SK-N-SH (cell line): ENCODE results near the gene LINS1. TPM values are rescaled to one million over a fixed set of nuclear protein-coding genes. Genes with fewer than 3 reads are reported as not detected.

ENCODE experiments used
- CTCF ChIA-PET: fragments of 300-600, 350-600 bp; formaldehyde crosslinking; extraction: SDS; loops from one replicate; lab custom pipeline; 2021; lab: Yijun Ruan, JAX
- POLR2A ChIA-PET: fragments of 350-600 bp; sonication (Branson Sonifier 250); formaldehyde crosslinking; extraction: SDS; loops from one replicate; lab custom pipeline; 2020; ENCODE audit warnings: antibody characterized with exemption, inconsistent platforms; lab: Yijun Ruan, JAX
- DNase-seq: peaks from one replicate; pipeline ENCODE4 v3.0.0; 2012
- H2AFZ ChIP-seq: fragments of 200-600 bp; sonication (generic); 2 replicates; pipeline ENCODE4 v1.8.1; 2016; ENCODE audit warnings: antibody characterized with exemption, mild to moderate bottlenecking, low read depth
- H3F3A ChIP-seq: fragments of 200-600 bp; sonication (generic); replicated peaks from 2 replicates; pipeline ENCODE3; 2016; ENCODE audit warnings: antibody characterized with exemption, mild to moderate bottlenecking; ENCODE audit not compliant: insufficient read depth
- H3K27ac ChIP-seq, 2 experiments: fragments of 200-500 bp in 1 of 2; fragments of 200-600 bp in 1 of 2; sonication (Bioruptor generic) in 1 of 2; sonication (generic), shearing (Covaris generic) in 1 of 2; 2 replicates each; pipeline versions ENCODE4 v1.5.1 to v1.6.1; 2014 to 2016; ENCODE audit warnings: low read depth in 2 of 2, inconsistent platforms in 1 of 2, low read length in 1 of 2, mild to moderate bottlenecking in 1 of 2, mixed read lengths in 1 of 2
- H3K27me3 ChIP-seq: fragments of 200-600 bp; sonication (generic), shearing (Covaris generic); 2 replicates; pipeline ENCODE4 v1.6.1; 2016; ENCODE audit warnings: mixed run types; ENCODE audit not compliant: insufficient read depth
- H3K36me3 ChIP-seq, 2 experiments: fragments of 200-500 bp in 1 of 2; fragments of 200-600 bp in 1 of 2; sonication (Bioruptor generic) in 1 of 2; sonication (generic) in 1 of 2; replicated peaks in 1 of 2; 2 replicates each; pipeline versions ENCODE3 to v1.5.1; 2014 to 2016; ENCODE audit warnings: low read length in 1 of 2, mild to moderate bottlenecking in 1 of 2; ENCODE audit not compliant: insufficient read depth in 2 of 2, control insufficient read depth in 1 of 2
- H3K4me1 ChIP-seq, 2 experiments: fragments of 200-500 bp in 1 of 2; fragments of 200-600 bp in 1 of 2; sonication (Bioruptor generic) in 1 of 2; sonication (generic), shearing (Covaris generic) in 1 of 2; 2 replicates each; pipeline versions ENCODE4 v1.5.1 to v1.6.1; 2014 to 2016; ENCODE audit warnings: low read depth in 1 of 2, low read length in 1 of 2, mixed run types in 1 of 2; ENCODE audit not compliant: insufficient read depth in 2 of 2, control insufficient read depth in 1 of 2
- H3K4me2 ChIP-seq: fragments of 200-600 bp; sonication (generic), shearing (Covaris generic); 2 replicates; pipeline ENCODE4 v1.6.1; 2017; ENCODE audit warnings: mixed run types
- H3K4me3 ChIP-seq, 2 experiments: fragments of 200-500 bp in 1 of 2; fragments of 200-600 bp in 1 of 2; sonication (Bioruptor generic) in 1 of 2; sonication (generic), shearing (Covaris generic) in 1 of 2; 2 replicates each; pipeline versions ENCODE4 v1.5.1 to v1.8.1; 2014 to 2016; ENCODE audit warnings: low read depth in 2 of 2, inconsistent platforms in 1 of 2, low read length in 1 of 2, mild to moderate bottlenecking in 1 of 2, mixed read lengths in 1 of 2, moderate library complexity in 1 of 2
- H3K79me2 ChIP-seq: fragments of 200-600 bp; sonication (generic); 2 replicates; pipeline ENCODE4 v1.8.1; 2017; ENCODE audit warnings: mild to moderate bottlenecking; ENCODE audit not compliant: insufficient read depth
- H3K9ac ChIP-seq: fragments of 200-600 bp; sonication (generic); 2 replicates; pipeline ENCODE4 v1.6.1; 2017; ENCODE audit warnings: mixed run types
- H3K9me2 ChIP-seq: fragments of 200-600 bp; sonication (generic); 2 replicates; pipeline ENCODE4 v1.6.1; 2017; ENCODE audit warnings: mixed run types
- H3K9me3 ChIP-seq: fragments of 200-600 bp; sonication (generic); 2 replicates; pipeline ENCODE4 v1.6.1; 2017; ENCODE audit warnings: mixed run types, mild to moderate bottlenecking, moderate library complexity
- H4K20me1 ChIP-seq: fragments of 200-600 bp; sonication (generic); 2 replicates; pipeline ENCODE4 v1.6.1; 2017; ENCODE audit warnings: mild to moderate bottlenecking, mixed run types; ENCODE audit not compliant: insufficient read depth
- EP300 ChIP-seq, 2 experiments: IDR thresholded peaks; 2 replicates each; pipeline versions ENCODE4 v1.4.0 to v1.6.1; 2012; ENCODE audit warnings: borderline replicate concordance in 1 of 2, low read depth in 1 of 2, low read length in 1 of 2
- FOSL2 ChIP-seq: IDR thresholded peaks from 2 replicates; pipeline ENCODE4 v1.4.0; 2012; ENCODE audit warnings: low read depth, mild to moderate bottlenecking, moderate library complexity, borderline replicate concordance
- NFIC ChIP-seq: IDR thresholded peaks from 2 replicates; pipeline ENCODE4 v1.4.0; 2012; ENCODE audit warnings: borderline replicate concordance
- NRF1 ChIP-seq: IDR thresholded peaks from 2 replicates; pipeline ENCODE4 v1.6.1; 2012; ENCODE audit warnings: low read depth, mild to moderate bottlenecking, low read length
- REST ChIP-seq: IDR thresholded peaks from 2 replicates; pipeline ENCODE4 v1.6.1; 2012; ENCODE audit warnings: mild to moderate bottlenecking, low read depth, low read length, moderate library complexity
- SIN3A ChIP-seq: IDR thresholded peaks from 2 replicates; pipeline ENCODE4 v1.6.1; 2012; ENCODE audit warnings: low read depth, mild to moderate bottlenecking, low read length, moderate library complexity, borderline replicate concordance
- TAF1 ChIP-seq: IDR thresholded peaks from 2 replicates; pipeline ENCODE4 v1.6.1; 2012; ENCODE audit warnings: low read depth, mild to moderate bottlenecking, low read length, moderate library complexity, borderline replicate concordance
- USF1 ChIP-seq: IDR thresholded peaks from 2 replicates; pipeline ENCODE4 v1.4.0; 2012; ENCODE audit warnings: low read depth, borderline replicate concordance
- ZBTB33 ChIP-seq: IDR thresholded peaks from 2 replicates; pipeline ENCODE4 v1.4.0; 2012; ENCODE audit warnings: low read depth, borderline replicate concordance
- WGBS: methylation state at CpG from one replicate; pipeline ENCODE4 v1.1.6; 2017; ENCODE audit warnings: low lambda C conversion rate; 5-methylcytosine and 5-hydroxymethylcytosine counted together
- polyA plus RNA-seq, 3 experiments: library from polyadenylated mRNA; depleted of rRNA; stranded (reverse); fragments of >200 nt; gene quantifications; 2 replicates each; pipeline ENCODE4 v1.2.3, GENCODE V29; 2012

Gene LINS1
- polyA plus RNA-seq, 1 of the 3 experiments (the other 2 are of a cell fraction): 5.0 TPM

GRCh38 chr15:100536733-100537132, 65.3 kb downstream of the LINS1 start:
- H2AFZ ChIP-seq: no peak overlapping the region
- CTCF ChIA-PET: no interaction called here
- no peak for DNase-seq

GRCh38 chr15:100533886-100534285, 68.1 kb downstream of the LINS1 start:
- no peak overlapping the region for H3K4me2 ChIP-seq
- H3K79me2 ChIP-seq: no peaks in the 10 kb centered on the region
- no peaks in the 10 kb centered on the region for H3K4me1 ChIP-seq
- ChIA-PET POLR2A (no interaction called here), CTCF (no interaction called here)
- H3K9me2 ChIP-seq: no peaks in the 10 kb centered on the region
- WGBS: 0% methylated on average over 1 of the region's 1 CpG
- H2AFZ ChIP-seq: no peak overlapping the region
- no peaks in the 10 kb centered on the region for H3K9me3 ChIP-seq
- no peaks in the 10 kb centered on the region for H3F3A ChIP-seq
- no peak for DNase-seq
- H3K27ac ChIP-seq: no peak overlapping the region
- H3K4me3 ChIP-seq: no peak overlapping the region
- H3K9ac ChIP-seq: no peak overlapping the region
- H4K20me1 ChIP-seq: no peaks in the 10 kb centered on the region
- H3K27me3 ChIP-seq: no peaks in the 10 kb centered on the region
- H3K36me3 ChIP-seq: no peaks in the 10 kb centered on the region
- TF ChIP-seq ZBTB33 (no peak), FOSL2 (no peak), NFIC (no peak), TAF1 (no peak), EP300 (IDR thresholded peaks at IDR 0.05; ENCODE audit: borderline replicate concordance in 1 of 2, low read depth in 1 of 2, low read length in 1 of 2) (no peak), NRF1 (no peak), SIN3A (no peak), USF1 (no peak)

More at GRCh38 chr15:100536733-100537132, 65.3 kb downstream of the LINS1 start:
- no peak overlapping the region for H3K27ac ChIP-seq
- no peak overlapping the region for H3K4me2 ChIP-seq
- H3K9me2 ChIP-seq: no peaks in the 10 kb centered on the region
- no peaks in the 10 kb centered on the region for H3K79me2 ChIP-seq
- H3K36me3 ChIP-seq: no peaks in the 10 kb centered on the region
- H3F3A ChIP-seq: no peaks in the 10 kb centered on the region
- no peaks in the 10 kb centered on the region for H3K27me3 ChIP-seq
- H3K9me3 ChIP-seq: no peaks in the 10 kb centered on the region
- H4K20me1 ChIP-seq: no peaks in the 10 kb centered on the region
- no peak overlapping the region for H3K9ac ChIP-seq
- POLR2A ChIA-PET: no interaction called here
- no peak for TF ChIP-seq REST
- no peak for TF ChIP-seq ZBTB33
- no peak overlapping the region for H3K4me3 ChIP-seq
- H3K4me1 ChIP-seq: no peaks in the 10 kb centered on the region
